ENCODE results near the gene NUDC.

DNA sequence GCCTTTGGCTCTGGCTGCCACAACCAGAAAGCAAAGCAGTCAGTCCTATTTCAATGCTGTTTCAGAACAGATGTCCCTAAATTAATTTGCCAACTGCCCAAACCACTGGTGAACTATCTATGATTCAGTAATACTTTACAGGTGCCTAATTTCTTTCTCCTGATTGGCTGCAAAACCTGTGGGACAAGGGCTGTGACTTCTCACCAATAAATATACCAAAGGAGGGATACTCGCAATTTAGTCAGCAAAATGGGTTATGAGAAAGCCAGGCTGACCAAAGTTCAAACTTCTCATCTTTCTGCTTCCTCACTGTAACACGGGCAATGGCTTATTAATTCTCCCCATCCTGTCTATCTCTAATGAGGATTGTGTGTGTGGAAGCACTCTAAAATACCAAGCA, 44.2 kb upstream of the NUDC start:
- TF ChIP-seq, protein P1, sequence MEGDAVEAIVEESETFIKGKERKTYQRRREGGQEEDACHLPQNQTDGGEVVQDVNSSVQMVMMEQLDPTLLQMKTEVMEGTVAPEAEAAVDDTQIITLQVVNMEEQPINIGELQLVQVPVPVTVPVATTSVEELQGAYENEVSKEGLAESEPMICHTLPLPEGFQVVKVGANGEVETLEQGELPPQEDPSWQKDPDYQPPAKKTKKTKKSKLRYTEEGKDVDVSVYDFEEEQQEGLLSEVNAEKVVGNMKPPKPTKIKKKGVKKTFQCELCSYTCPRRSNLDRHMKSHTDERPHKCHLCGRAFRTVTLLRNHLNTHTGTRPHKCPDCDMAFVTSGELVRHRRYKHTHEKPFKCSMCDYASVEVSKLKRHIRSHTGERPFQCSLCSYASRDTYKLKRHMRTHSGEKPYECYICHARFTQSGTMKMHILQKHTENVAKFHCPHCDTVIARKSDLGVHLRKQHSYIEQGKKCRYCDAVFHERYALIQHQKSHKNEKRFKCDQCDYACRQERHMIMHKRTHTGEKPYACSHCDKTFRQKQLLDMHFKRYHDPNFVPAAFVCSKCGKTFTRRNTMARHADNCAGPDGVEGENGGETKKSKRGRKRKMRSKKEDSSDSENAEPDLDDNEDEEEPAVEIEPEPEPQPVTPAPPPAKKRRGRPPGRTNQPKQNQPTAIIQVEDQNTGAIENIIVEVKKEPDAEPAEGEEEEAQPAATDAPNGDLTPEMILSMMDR (IDR thresholded peaks at IDR 0.05; ENCODE audit: insufficient read depth, low read depth, low read length) = no peak
- TF ChIP-seq EZH2 (IDR thresholded peaks at IDR 0.05; ENCODE audit: insufficient read depth, low read length) = no peak
